Activated T-cell treated with anti-CD3 and anti-CD28 coated beads for 48 hours (primary cell): Measurements from ENCODE around the gene RNU7-1.

Experiments
- DNase-seq: peaks from one replicate; pipeline ENCODE4 v3.0.0-alpha.2; 2020; ENCODE audit warnings: low read depth

RNU7-1 gene

GRCh38 chr12:6937481-6938352 is 5.9 kb upstream of the RNU7-1 start:
- peak; percentile 90 for DNase-seq

- no peak for DNase-seq
These were observed 5.0 kb upstream of the RNU7-1 start for GRCh38 chr12:6938353-6939190.

GRCh38 chr12:6939191-6939540 is 4.5 kb upstream of the RNU7-1 start:
- no peak for DNase-seq

- no peak for DNase-seq
These were observed 2.3 kb upstream of the RNU7-1 start for GRCh38 chr12:6941267-6941666.

GRCh38 chr12:6941782-6942181 is 1.8 kb upstream of the RNU7-1 start:
- DNase-seq, result no peak

- no peak for DNase-seq
These were observed 1.3 kb upstream of the RNU7-1 start for GRCh38 chr12:6942331-6942665.

- DNase-seq, result no peak
These were observed 261 bp upstream of the RNU7-1 start for GRCh38 chr12:6943389-6943721.

GRCh38 chr12:6944381-6945186 is 968 bp downstream of the RNU7-1 start:
- peak; percentile 84 for DNase-seq

GRCh38 chr12:6945613-6946012 is 2.0 kb downstream of the RNU7-1 start:
- DNase-seq, result no peak

GRCh38 chr12:6946033-6946919 is 2.7 kb downstream of the RNU7-1 start:
- no peak for DNase-seq

- DNase-seq, result no peak
These were observed 3.3 kb downstream of the RNU7-1 start for GRCh38 chr12:6946920-6947374.

GRCh38 chr12:6947615-6948014 is 4.0 kb downstream of the RNU7-1 start:
- DNase-seq, result no peak

- no peak for DNase-seq
These were observed 5.4 kb downstream of the RNU7-1 start for GRCh38 chr12:6948873-6949594.

- no peak for DNase-seq
These were observed 6.8 kb downstream of the RNU7-1 start for GRCh38 chr12:6950401-6950801.

GRCh38 chr12:6950811-6951540 is 7.4 kb downstream of the RNU7-1 start, which contains the start of gene PTPN6:
PTPN6 (plus strand) TSS chr12:6951356; CDS start chr12:6951513, 157 bp downstream.
- DNase-seq, result no peak

- DNase-seq, result no peak
These were observed 8.0 kb downstream of the RNU7-1 start for GRCh38 chr12:6951551-6952120.

- no peak for DNase-seq
These were observed 8.7 kb downstream of the RNU7-1 start for GRCh38 chr12:6952121-6952862.

- no peak for DNase-seq
These were observed 9.3 kb downstream of the RNU7-1 start for GRCh38 chr12:6952863-6953441.
